GM19025 (cell line): ENCODE measurements around the gene ATP10D.
"Not testable (repeated sequence)": the region's sequence is repeated elsewhere in the genome, so short reads cannot be mapped to it uniquely, and the experiment has no call there.

Experiments
- ATAC-seq: cut with Tn5 transposase; IDR thresholded peaks from one replicate; pipeline ENCODE4 v1.9.1; 2021; ENCODE audit warnings: mild to moderate bottlenecking, low read depth, moderate library complexity; ENCODE audit not compliant: unreplicated experiment

The ATP10D gene

DNA sequence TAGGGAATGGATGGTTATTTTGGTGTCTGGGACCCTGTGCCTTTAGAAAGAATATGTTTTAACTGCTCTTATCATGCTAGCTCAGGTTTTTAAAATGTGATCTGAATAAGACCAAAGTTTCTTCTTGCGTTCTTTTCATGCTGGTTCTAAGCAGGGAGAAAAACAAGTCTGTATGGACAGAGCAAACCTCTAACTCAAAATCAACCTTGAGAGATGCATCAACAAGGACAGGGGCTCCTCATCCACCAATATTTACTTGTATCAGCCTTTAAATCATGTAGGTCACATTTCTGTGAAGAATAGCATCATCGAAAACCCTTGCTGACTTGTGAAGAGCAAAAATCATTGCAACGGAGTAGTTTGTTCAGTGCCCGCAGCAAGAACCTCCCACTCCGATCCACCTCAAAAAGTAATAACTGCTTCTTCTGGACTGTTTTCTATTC is 1.2 kb downstream of the ATP10D start:
- ATAC-seq: no peak

- ATAC-seq: not testable (repeated sequence)
These were observed 1.7 kb downstream of the ATP10D start for GRCh38 chr4:47486727-47487126.

- no peak for ATAC-seq
These were observed 3.6 kb downstream of the ATP10D start for GRCh38 chr4:47488706-47489105.

DNA sequence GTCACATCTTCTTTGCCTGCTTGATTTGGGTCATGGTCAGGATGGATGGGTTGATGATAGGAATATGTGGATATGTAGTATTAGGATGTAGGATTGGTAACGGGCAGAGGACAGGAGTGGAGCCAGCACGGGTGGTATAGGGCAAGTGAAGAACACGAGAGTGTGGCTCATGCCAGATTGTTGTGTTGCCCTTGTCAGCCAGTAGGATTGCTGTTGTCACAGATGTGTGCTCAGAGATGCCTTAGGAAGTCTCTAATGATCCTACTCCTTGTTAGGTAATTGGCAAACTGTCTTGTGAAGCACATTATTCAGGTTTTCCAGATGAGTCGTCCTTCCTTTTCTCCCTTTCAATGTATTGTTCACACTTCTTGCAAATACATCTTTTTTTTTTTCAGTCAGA is 5.5 kb downstream of the ATP10D start:
- ATAC-seq: peak; percentile 77

DNA sequence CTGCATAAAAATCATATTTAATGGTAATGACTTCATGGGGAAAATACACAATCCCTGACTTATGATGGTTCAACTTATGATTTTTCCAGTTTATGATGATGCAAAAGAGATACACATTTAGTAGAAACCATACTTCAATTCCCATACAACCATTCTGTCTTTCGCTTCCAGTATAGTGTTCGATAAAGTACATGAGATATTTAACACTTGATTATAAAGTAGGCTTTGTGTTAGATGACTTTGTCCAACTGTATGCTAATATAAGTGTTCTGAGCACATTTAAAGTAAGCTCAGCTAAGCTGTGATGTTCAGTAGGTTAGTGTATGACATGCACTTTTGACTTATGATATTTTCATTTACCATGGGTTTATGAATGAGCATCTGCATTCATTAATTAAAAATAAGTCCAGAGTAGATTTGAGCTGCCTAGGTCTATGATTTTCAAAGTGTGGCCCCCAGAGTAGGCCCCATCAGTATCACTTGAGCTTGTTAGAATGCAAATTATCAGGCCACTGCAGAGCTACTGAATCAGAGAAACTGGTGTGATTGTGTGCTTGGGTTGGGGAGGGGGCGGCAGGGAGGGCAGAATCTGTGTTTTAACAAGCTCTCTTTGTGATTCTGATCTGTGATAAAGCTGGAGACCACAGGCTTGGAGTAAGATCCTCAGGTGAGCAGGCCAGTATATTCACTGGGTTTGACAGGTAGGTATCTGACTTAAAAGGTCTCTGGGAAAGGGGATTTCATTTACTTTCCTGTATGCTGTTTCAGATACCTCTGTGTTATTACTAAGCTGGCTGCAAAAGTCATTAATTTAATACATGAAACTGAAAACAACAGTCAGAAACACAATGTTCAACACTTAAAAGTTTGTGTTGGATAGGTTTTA is 8.4 kb downstream of the ATP10D start:
- ATAC-seq: peak; percentile 47

- ATAC-seq: no peak
These were observed 9.0 kb downstream of the ATP10D start for GRCh38 chr4:47494124-47494430.

DNA sequence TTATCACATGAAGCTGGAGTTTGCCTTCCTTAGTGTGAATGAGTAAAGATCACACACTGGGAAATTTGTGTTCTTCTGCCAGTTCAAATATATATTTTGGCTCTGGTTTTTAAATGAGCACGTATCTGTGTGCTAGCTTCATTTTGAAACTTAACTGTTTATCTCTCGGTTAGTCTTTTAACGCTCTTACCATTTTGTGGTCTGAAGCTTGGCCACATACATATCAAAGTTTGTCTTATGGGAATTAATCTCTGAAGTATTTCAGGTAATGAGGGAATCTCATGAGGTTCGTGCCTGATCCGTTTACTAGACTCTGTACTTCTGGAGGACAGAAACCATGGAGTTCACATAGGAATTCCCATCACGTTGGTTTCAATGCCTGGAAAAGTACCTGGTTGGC is 13.8 kb downstream of the ATP10D start:
- no peak for ATAC-seq

GRCh38 chr4:47499700-47500099 is 14.6 kb downstream of the ATP10D start:
- ATAC-seq: no peak

- ATAC-seq: no peak
These were observed 15.7 kb downstream of the ATP10D start for GRCh38 chr4:47500776-47501175.

- ATAC-seq: no peak
These were observed 20.1 kb downstream of the ATP10D start for GRCh38 chr4:47505147-47505546.

GRCh38 chr4:47505666-47506065 is 20.6 kb downstream of the ATP10D start:
- no peak for ATAC-seq

GRCh38 chr4:47510506-47511143 is 25.6 kb downstream of the ATP10D start:
- ATAC-seq: peak; percentile 94

- no peak for ATAC-seq
These were observed 28.4 kb downstream of the ATP10D start for GRCh38 chr4:47513461-47513860.

GRCh38 chr4:47519239-47519883 is 34.3 kb downstream of the ATP10D start:
- peak; percentile 99 for ATAC-seq

GRCh38 chr4:47525154-47525819 is 40.2 kb downstream of the ATP10D start:
- no peak for ATAC-seq

- ATAC-seq: no peak
These were observed 41.2 kb downstream of the ATP10D start for GRCh38 chr4:47526281-47526680.

- ATAC-seq: not testable (repeated sequence)
These were observed 43.6 kb downstream of the ATP10D start for GRCh38 chr4:47528646-47529045.

DNA sequence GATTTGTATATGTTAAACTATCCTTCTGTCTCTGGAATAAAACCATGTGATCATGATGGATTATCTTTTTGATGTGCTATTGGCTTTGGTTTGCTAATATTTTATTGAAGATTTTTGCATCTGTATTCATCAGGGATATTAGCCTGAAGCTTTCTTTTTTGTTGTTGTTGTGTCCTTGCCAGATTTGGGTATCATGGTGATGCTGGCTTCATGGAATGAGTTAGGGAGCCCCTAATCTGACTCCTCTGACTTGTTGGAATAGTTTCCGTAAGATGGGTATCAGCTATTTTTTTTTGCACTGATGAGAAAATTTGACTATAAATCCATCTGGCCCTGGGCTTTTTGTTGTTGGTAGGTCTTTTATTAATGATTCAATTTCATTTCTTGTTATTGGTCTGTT is 45.7 kb downstream of the ATP10D start:
- no peak for ATAC-seq

- peak; percentile 100 for ATAC-seq
These were observed 46.3 kb downstream of the ATP10D start for GRCh38 chr4:47531241-47531953.

GRCh38 chr4:47531954-47532321 is 46.9 kb downstream of the ATP10D start:
- ATAC-seq: no peak
